UCSD-AML1 (cell line): Measurements from ENCODE around the gene WDR83.
"Not testable (repeated sequence)": the region's sequence is repeated elsewhere in the genome, so short reads cannot be mapped to it uniquely, and the experiment has no call there.

Source experiments
- DNase-seq: peaks from one replicate; lab custom pipeline; 2025; ENCODE audit not compliant: unreplicated experiment; lab: John Stamatoyannopoulos, UW

Gene WDR83, protein sequence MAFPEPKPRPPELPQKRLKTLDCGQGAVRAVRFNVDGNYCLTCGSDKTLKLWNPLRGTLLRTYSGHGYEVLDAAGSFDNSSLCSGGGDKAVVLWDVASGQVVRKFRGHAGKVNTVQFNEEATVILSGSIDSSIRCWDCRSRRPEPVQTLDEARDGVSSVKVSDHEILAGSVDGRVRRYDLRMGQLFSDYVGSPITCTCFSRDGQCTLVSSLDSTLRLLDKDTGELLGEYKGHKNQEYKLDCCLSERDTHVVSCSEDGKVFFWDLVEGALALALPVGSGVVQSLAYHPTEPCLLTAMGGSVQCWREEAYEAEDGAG

GRCh38 chr19:12666265-12667048 is at the start of gene WDR83, which contains the start of gene MAN2B1:
TSS of gene WDR83 (plus strand) at chr19:12666807. CDS start at chr19:12669791, 2,984 bp downstream.
TSS of gene MAN2B1 (minus strand) at chr19:12666742. CDS start at chr19:12666701, 41 bp downstream.
- peak; percentile 86 for DNase-seq

DNA sequence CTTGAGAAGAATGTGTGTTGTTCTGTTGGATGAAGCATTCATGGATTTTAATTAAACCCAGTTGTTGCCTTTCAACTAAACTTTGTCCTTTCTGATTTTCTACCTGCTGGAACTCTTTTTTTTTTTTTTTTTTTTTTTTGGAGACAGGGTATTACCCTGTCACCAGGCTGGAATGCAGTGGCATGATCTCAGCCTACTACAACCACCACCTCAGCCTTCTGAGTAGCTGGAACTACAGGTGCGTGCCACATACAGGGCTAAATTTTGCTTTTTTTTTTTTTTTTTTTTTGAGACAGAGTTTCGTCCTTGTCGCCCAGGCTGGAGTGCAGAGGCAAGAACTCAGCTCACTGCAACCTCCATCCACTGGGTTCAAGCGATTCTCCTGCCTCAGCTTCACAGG is 49.0 kb upstream of the WDR83 start:
- DNase-seq, result no peak

DNA sequence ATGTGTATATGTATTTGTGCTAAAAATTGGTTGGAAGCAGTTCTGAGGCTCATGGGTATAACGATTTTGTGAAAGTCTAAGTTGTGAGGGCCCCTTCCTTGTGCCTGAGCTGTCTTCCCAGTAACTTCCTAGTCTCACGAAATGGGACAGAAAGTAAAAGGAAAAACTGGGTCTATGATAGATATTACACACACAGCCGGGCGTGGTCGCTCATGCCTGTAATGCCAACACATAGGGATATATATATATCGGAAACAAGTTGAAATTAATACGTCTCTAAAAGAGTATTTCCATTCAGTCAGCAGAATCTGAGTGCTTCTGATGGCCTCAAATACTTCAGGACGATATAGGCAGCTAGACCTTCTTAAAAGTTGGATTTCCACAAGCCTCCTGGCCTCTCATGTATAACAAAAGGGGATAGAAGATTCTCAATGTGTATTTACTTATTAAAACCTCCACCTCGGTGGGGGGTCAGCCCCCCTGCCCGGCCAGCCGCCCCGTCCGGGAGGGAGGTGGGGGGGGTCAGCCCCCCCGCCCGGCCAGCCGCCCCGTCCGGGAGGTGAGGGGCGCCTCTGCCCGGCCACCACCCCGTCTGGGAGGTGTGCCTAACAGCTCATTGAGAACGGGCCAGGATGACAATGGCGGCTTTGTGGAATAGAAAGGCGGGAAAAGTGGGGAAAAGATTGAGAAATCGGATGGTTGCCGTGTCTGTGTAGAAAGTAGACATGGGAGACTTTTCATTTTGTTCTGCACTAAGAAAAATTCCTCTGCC is 45.2 kb upstream of the WDR83 start:
- not testable (repeated sequence) for DNase-seq

- no peak for DNase-seq
These were observed 43.1 kb upstream of the WDR83 start for GRCh38 chr19:12623361-12624031.

GRCh38 chr19:12626958-12627357 is 39.6 kb upstream of the WDR83 start:
- no peak for DNase-seq

DNA sequence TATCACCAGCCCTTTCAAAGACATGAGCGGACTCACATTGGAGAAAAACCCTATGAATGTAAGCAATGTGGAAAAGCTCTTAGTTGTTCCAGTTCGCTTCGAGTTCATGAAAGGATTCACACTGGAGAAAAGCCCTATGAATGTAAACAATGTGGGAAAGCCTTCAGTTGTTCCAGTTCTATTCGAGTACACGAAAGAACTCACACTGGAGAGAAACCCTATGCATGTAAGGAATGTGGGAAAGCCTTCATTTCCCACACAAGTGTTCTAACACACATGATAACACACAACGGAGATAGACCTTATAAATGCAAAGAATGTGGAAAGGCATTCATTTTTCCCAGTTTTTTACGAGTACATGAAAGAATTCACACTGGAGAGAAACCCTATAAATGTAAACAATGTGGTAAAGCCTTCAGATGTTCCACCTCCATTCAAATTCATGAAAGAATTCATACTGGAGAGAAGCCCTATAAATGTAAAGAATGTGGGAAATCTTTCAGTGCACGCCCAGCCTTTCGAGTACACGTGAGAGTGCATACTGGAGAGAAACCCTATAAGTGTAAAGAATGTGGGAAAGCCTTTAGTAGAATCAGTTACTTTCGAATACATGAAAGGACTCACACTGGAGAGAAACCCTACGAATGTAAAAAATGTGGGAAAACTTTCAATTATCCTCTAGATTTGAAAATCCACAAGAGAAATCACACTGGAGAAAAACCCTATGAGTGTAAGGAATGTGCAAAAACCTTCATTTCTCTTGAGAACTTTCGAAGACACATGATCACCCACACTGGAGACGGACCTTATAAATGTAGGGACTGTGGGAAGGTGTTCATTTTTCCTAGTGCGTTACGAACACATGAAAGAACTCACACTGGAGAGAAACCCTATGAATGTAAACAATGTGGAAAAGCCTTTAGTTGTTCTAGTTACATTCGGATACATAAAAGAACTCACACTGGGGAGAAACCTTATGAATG is 38.3 kb upstream of the WDR83 start:
- DNase-seq, result no peak

- no peak for DNase-seq
These were observed 37.4 kb upstream of the WDR83 start for GRCh38 chr19:12629215-12629614.

DNA sequence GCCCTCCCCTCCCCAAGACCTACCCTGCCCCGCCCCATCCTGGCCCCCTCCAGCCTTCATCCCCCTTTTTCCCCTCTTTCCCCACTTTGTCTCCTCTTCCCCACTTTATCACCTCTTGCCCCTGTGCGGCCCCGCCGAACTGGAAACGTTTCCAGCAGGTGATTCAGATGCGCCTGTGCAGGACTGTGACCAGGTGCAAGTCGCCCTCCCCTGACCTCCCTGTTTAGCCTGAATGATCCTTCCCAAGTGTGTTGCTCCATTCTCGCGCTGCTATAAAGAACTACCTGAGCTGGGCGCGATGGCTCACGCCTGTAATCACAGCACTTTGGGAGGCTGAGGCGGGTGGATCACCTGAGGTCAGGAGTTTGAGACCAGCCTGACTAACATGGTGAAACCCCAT is 30.0 kb upstream of the WDR83 start:
- DNase-seq, result no peak

DNA sequence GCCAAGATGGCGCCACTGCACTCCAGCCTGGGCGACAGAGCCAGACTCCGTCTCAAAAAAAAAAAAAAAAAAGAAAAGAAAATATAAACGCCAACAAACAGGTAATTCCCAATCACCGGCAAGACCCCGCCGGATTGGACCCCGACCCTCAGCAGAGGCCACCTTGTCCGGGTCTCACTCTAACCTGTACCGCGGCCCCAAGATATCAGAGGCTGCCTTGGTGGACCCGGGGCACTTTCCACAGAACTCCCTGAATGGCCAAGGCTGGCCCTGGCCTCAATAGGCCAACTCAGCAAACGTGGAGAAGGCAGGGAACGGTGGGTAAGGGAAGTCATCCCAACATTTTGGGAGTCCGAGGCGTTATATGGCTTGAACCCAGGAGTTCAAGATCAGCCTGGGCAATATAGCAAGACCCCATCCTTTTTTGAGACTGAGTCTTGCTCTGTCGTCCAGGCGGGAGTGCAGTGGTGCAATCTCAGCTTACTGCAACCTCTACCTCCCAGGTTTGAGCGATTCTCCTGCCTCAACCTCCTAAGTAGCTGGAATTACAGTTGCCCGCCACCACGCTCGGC is 27.9 kb upstream of the WDR83 start:
- DNase-seq, result no peak

- DNase-seq, result peak; percentile 67
These were observed 26.6 kb upstream of the WDR83 start for GRCh38 chr19:12639901-12640613.

DNA sequence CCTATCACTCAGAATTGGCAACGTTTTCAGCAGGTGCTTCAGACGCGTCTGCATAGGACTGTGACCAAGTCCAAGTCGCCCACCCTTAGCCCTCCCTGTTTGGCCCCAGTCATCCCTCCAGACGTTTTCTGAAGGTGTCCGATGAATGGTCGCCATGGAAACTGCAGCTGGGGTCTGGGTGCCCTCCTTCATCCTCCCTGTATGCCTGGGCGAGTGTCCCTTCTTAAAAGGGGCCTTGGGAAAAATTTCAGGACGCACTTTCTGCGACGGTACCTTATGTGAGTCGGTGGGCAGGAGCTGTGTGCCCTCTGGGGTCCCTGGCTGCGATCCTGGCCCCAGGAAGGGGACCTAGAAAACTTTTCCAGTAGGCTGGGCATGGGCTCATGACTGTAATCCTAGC is 25.2 kb upstream of the WDR83 start:
- DNase-seq, result no peak

DNA sequence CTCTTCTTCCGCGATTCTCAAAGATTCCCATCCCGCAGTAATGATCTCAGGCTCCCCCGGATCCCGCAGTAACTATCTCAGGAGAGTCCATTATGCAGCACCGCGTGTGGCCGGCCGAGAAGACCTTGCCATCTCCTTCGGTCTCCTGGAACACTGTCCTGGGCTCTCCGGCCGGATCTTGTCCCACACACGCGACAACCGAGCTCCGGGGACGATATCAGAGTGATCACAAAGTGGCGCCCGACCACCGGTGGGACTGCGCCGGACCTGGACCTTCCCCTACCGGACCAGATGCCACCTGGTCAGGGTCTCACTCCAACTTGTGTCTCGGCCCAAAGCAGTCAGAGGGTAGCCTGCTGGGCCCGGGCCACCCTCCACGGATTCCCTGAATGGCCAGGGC is 24.1 kb upstream of the WDR83 start:
- DNase-seq, result no peak

DNA sequence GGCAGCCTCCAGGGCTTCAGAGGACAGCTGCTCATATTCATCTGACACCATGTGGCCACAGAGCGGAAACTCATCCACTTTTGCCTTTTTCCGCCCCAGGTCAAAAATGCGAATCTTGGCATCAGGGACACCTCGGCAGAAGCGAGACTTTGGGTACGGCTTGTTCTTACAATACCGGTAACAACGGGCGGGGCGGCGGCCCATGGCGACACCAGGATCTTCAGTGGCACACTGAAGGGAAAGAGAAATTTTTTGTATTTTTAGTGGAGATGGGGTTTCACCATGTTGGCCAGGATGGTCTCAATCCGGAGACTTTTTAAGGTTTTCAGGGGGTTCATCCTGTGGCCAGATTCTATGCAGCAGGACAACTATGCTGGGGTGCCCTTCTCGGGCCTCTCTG is 22.9 kb upstream of the WDR83 start:
- DNase-seq, result not testable (repeated sequence)

DNA sequence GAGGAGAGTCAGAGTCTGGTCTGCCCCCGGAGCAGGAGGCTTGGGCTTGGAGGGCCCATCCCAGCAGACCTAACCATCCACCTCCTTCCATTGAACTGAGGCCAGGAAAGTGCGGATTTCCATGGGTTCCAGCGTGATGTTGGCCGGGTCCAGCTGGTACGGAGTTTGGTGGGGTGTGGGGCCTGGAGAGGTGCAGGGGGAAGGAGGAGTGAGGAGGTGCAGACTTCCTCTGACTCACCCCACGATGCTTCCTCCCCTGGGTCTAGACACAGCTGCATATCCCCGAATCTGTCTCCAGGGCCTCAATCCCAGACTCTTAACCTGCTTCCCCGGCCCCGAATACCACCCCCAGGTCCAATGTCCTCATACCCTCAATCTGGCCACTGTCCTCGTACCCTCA is 20.1 kb upstream of the WDR83 start:
- no peak for DNase-seq

GRCh38 chr19:12647047-12647446 is 19.6 kb upstream of the WDR83 start:
- no peak for DNase-seq

GRCh38 chr19:12647490-12648071 is 19.0 kb upstream of the WDR83 start:
- DNase-seq, result no peak

- no peak for DNase-seq
These were observed 18.5 kb upstream of the WDR83 start for GRCh38 chr19:12648088-12648487.

- DNase-seq, result no peak
These were observed 16.7 kb upstream of the WDR83 start for GRCh38 chr19:12649941-12650340.

GRCh38 chr19:12652219-12652618 is 14.4 kb upstream of the WDR83 start:
- no peak for DNase-seq
